Right forelimb (tissue), 1 donor: Measurements from ENCODE around the gene KCNE3.

Experiments used
- DNase-seq: peaks from one replicate; pipeline ENCODE4 v3.0.0-alpha.2; 2018

Gene KCNE3

GRCh38 chr11:74466916-74467885, at the start of gene KCNE3:
Gene KCNE3 (minus strand): TSS chr11:74467549. CDS start chr11:74457563, 9,986 bp downstream.
- peak; percentile 59 for DNase-seq

GRCh38 chr11:74507582-74507981, 40.2 kb upstream of the KCNE3 start:
- DNase-seq, result no peak

- DNase-seq, result no peak
These were observed 39.5 kb upstream of the KCNE3 start for GRCh38 chr11:74506823-74507222.

- DNase-seq, result no peak
These were observed 38.6 kb upstream of the KCNE3 start for GRCh38 chr11:74505911-74506310.

DNA sequence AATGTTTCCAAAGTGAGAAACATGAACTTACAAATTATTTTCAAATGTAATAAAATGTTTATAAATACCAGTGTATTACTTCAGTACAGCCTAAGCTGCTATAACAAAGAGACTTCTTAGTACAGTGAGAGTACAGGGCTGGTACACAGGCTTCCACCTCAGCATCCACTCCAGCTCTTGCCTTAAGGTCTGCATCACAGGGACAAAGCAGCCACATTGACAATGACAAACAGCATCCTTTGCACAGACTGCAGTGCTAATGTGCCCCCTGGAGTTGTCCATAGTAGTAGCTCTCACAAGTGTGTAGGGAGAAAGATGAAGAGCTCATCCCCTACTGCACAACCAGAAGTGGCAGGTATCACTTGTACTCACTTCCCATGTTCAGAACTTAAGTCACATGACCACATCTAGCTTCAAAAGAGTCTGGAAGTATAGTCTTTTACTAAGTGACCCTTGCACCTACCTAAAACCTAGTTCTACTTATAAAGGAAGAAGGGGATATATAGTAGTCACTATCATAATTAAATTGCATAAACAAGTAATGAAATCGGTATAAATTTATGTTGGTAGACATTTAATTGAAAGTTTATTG, 36.8 kb upstream of the KCNE3 start:
- no peak for DNase-seq

- no peak for DNase-seq
These were observed 27.6 kb upstream of the KCNE3 start for GRCh38 chr11:74494916-74495315.

DNA sequence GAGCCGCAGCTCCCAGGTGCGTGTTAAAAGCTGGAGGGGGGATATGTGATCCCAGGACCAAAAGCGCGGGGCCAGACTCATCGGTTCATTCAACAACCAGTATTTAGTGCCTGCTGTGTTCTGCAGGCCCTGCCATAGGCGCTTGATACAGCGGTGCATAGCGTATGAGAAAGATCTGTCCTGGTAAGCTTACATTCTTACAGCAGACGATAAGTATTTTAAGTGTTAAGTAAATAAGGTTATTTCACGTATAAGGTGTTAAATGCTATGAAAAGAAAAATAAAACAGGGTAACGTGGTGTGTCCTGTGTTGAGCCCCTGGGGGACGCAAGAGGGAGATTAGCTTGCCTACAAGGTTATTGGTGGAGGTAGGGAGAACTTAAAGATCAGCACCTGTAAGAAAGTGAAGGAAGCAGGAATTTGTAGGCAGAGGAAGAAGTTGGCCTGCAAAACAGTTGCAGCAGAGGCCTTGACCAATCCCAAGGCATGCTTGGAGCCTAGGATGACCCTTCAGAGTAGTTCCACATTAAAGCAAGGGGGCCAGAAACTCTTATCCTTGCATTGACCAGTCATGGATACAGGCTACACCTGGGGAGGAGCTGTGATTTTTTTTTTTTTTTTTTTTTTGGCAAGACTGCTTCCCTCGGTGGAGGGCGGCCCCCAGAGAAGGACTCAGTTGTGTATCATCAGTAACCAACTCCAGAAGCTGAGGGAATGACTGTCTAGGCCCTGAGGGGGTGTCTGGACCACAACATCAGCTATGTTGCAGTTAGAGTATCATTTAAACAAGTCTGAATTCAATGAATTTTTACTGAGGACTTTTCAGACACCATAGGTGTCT, 26.7 kb upstream of the KCNE3 start:
- DNase-seq, result no peak

GRCh38 chr11:74492974-74493790, 25.8 kb upstream of the KCNE3 start, which contains the start of gene LIPT2:
Gene LIPT2 (minus strand): TSS chr11:74493724. CDS start chr11:74493703, 21 bp downstream.
- peak; percentile 95 for DNase-seq

GRCh38 chr11:74492084-74492483, 24.7 kb upstream of the KCNE3 start:
- DNase-seq, result no peak

DNA sequence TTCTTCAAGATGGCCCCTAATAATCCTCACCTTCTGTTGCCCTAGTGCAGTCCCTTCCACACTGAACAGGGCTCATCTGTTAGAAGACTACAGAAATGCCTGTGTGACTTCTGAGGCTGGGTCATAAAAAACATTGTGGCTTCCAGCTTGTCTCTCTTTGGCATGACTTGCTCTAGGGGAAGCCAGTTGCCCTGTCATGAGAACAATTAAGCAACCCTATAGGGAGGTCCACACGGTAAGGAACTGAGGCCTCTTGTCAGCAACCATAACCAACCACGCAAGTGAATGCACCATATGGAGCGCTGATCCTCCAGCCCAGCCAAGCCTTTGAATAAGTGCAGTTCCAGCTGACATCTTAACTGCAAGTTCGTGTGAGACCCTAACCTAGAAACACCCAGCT, 23.6 kb upstream of the KCNE3 start:
- no peak for DNase-seq

DNA sequence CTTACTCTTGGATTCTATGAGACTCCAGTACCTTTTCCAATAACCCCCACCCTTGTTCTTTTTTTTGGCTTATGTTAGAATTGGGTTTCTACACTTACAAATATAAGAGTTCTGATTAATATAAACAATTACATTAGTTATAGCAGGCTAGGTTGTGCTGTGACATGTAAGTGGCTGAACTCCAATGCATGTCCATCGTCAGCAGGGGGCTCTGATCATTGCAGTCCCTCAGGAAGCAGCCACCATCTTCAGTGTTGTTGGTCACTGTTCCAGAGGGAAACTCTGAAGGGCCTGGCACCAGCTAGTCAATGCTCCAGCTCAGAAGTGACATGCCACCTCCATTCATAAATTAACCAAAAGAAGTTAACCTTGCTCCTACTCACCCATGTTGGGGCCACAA, 20.5 kb upstream of the KCNE3 start:
- no peak for DNase-seq

GRCh38 chr11:74485868-74486267, 18.5 kb upstream of the KCNE3 start:
- DNase-seq, result no peak

GRCh38 chr11:74480688-74481417, 13.5 kb upstream of the KCNE3 start:
- no peak for DNase-seq

DNA sequence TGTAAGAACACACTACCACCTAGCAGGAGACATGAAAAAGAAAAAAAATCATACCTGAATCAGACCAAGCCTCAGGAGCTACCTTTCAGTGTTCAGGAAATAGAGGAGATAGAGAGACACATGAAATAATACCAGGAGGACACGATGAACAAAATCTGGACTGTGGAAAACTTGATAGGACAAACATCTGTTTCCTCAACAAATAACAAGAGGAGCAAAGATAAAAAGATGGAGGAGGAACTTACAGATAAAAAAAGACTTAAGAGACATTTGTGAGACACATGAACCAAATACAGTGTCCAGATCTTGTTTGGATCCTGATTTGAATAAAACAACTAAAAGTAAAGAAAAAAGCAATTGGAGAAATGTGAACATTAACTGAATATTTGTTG, 12.4 kb upstream of the KCNE3 start:
- no peak for DNase-seq

- no peak for DNase-seq
These were observed 11.8 kb upstream of the KCNE3 start for GRCh38 chr11:74478877-74479731.

DNA sequence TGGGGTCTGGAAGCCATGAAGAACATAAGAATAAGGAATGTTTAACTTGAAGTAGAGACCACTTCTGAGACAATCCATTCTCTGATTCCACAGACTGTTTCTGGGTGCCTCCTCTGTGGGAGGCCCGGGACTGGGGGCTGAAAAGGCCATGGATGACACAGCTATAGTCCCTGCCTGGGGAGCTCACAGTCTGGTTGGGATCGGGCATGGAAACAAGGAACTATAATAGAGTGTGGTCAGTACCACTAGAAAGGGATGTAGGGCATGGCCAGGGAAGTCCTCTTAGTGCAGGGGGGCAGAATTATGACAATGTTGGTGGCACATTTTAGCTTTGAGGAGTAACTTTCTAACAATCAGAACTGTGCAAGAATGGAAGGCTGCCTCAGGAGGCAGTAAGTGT, 9.2 kb upstream of the KCNE3 start:
- no peak for DNase-seq

DNA sequence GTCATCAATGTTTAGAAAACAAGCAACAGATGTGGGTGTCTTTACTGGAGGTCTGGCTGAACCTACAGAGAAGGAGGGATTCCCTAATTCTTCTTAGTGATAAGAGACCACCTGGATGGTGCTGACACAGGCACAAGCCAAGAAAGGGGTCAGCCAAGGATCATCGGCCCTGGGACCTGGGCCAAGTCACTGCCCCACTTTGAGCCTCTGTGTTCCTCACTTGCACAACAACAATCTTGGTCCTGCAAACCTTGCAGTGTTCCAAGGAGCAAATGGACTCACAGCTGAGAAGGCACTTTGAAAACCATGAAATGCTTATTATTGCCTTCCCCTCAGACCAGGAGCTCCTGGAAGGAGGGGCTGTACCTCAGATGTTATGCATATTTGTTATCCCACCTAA, 7.0 kb upstream of the KCNE3 start:
- no peak for DNase-seq

DNA sequence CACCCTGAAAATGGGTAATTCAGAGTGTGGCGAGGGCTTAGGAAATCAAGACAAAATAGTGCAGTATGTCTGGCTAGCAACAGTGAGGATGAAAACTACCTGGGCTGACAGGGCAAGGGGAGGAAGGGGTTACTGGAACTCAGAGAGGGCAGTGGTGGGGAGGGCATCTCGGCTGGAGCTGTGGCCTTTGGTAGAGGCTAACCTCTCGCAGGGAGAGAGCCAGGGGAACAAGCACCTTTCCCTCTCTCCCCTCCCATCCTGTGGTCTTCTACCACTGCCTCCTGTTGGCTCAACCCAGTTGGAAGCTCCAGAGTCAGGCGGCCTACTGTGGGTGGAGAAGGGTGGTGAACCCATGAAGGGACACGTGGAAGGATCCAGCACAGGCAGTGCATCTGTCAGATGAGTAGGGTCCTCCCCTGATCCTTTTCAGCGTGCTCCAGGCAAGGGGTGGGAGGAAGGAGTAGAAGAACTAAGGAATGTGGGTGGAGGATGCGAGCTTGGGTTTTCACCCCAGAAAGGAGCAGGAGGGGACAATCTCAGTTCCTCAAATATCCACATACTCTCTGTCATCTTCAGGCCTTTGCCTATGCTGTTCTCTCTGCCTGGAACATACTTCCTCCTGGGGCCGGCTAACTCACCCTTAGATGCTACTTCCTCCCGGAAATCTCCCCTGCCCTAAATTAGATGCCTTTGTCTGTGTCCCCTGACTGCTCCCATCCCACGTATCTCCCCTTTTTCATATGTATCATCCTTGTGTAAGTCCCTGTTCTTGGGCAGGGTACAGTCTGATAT, 6.2 kb upstream of the KCNE3 start:
- peak; percentile 11 for DNase-seq

DNA sequence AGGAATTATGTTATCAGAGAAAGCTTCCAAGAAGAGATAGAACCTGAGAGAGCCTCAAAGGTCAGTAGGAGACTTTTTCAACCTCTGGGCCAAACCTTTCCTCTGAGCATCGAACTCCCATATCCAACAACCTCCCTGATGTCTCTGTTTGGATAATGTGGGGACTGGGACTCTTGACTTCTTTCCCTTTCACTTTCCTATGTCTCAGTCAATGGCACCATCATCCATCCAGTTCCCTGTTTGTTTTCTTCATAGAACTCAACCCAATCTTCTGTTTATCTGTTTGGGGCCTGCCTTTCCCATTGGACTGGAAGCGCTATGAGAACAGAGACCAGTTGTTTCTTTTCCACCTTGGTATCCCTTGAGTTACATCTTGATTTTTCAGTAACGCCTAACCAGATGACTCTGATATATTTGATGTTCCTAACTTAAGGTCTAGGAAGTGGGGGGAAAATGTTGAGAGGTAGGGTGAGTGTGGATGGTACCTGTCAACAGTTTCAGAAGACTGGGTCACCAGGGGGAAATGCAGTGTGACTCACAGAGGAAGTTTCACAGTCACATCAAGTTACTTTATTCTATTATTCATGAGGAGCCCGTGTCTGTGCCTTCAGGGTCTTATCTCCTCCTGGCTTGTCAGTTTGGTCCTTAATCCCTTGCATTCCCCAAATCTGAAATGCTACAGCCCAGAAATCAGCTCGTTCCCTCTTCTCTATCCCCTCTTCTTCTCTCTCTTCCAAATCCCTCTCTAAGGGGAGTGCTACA, 4.5 kb upstream of the KCNE3 start:
- peak; percentile 7 for DNase-seq
